ENCODE results near the gene CDK6. TPM values are rescaled to one million over a fixed set of nuclear protein-coding genes. Genes with fewer than 3 reads are reported as not detected.

CDK6 gene
- total RNA-seq, 4 donors from 2014 or later = 11.2 to 18.5 (median 13.2) TPM

DNA sequence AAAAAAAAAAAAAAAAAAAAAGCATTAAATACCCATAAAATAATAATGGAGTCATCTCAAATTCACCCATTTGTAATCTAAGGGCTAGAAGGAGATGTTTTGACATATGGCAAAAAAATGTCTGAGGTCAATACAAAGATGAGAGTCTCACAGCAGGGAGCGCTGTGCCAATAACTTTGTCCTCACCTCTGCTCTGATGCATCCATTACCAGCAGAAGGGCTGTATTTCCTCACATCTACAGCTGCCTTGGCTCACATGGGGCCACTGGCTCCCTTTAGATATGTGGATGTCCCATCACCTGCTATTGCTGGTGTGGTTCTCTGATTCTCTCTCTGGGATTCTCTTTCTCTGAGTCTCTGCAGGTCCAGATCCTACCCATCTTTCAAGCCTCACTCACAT, 155.9 kb downstream of the CDK6 start:
- 91 to 100% methylated on average over 1 of the region's 1 CpG for WGBS, 2 donors
- Histone ChIP-seq H3K9me3 (no peaks in the 10 kb centered on the region), H3K27ac (no peak overlapping the region), H3K27me3 (no peaks in the 10 kb centered on the region), H3K4me1 (peaks cover 0 to 12% of the 10 kb centered on the region in 2 donors), H3K36me3 (no peaks in the 10 kb centered on the region), H3K4me3 (replicated peaks in 1 of 3) (no peak overlapping the region)
- intact Hi-C loops (cut with DNase I) = no loop called here
- TF ChIP-seq, protein P1, sequence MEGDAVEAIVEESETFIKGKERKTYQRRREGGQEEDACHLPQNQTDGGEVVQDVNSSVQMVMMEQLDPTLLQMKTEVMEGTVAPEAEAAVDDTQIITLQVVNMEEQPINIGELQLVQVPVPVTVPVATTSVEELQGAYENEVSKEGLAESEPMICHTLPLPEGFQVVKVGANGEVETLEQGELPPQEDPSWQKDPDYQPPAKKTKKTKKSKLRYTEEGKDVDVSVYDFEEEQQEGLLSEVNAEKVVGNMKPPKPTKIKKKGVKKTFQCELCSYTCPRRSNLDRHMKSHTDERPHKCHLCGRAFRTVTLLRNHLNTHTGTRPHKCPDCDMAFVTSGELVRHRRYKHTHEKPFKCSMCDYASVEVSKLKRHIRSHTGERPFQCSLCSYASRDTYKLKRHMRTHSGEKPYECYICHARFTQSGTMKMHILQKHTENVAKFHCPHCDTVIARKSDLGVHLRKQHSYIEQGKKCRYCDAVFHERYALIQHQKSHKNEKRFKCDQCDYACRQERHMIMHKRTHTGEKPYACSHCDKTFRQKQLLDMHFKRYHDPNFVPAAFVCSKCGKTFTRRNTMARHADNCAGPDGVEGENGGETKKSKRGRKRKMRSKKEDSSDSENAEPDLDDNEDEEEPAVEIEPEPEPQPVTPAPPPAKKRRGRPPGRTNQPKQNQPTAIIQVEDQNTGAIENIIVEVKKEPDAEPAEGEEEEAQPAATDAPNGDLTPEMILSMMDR (IDR thresholded peaks at IDR 0.05) = no peak
- no peak for TF ChIP-seq POLR2A (IDR thresholded peaks at IDR 0.05)
- DNase-seq = no peak

DNA sequence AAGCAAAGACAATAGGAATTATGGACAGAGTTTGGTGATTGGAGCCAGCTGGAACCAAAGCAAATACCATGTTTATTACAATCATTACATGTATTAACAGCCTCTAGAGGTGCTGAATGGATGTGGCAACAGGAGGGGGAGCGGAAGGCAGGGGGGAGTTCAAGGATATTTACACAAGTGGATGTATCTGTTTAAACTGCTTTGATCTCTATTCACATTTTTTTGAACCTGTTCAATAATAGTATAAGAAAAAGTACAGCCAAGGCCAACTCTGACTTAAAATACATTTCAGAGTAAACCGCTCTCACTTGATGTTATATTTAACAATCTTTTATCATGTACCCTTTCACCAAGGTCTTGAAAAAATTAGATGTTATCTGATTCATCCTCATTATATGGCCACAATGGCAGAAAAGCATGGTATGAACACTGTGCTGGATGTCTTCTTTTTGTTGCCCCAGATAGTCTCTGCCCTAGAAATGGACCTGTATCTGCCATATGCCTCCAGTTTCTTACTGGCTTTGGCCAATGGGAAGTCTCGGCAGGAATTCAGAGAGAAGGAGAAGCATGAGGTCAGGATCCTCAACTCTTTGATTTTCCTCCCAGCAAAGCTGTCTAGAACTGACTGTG, 158.0 kb downstream of the CDK6 start:
- H3K4me1 ChIP-seq = peaks cover 0 to 11% of the 10 kb centered on the region in 2 donors
- H3K27me3 ChIP-seq = no peaks in the 10 kb centered on the region
- TF ChIP-seq, protein P1 (IDR thresholded peaks at IDR 0.05) = no peak
- TF ChIP-seq POLR2A (IDR thresholded peaks at IDR 0.05) = no peak
- 81 to 97% methylated on average over 3 of the region's 3 CpGs for WGBS, 2 donors
- H3K9me3 ChIP-seq = no peaks in the 10 kb centered on the region
- intact Hi-C loops (cut with DNase I) = no loop called here
- H3K36me3 ChIP-seq = no peaks in the 10 kb centered on the region
- H3K27ac ChIP-seq = no peak overlapping the region
- no peak overlapping the region for H3K4me3 ChIP-seq (replicated peaks in 1 of 3)
- no peak for DNase-seq

DNA sequence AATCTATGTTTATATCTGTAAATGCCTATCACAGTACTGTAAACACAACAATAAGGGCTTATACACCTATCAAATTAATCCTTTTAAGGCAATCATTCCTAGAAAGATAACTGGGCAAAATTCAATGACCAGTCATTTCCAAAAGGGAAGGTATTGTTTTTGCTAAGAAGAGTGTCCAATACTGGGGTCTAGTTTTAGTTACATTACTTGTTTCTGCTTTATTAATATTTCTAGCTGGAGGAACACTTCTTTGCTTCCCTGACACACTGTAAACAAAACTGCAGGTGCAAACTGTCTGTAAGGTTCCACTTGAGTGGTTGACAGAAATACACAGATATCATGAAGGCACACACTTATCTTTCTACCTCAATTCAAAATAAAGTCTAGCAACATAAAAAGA, 162.0 kb downstream of the CDK6 start:
- intact Hi-C loops (cut with DNase I) = no loop called here
- no peak for DNase-seq
- H3K27me3 ChIP-seq = no peaks in the 10 kb centered on the region
- TF ChIP-seq, protein P1 (IDR thresholded peaks at IDR 0.05) = no peak
- no peak for TF ChIP-seq POLR2A (IDR thresholded peaks at IDR 0.05)
- no peak overlapping the region for H3K4me3 ChIP-seq (replicated peaks in 1 of 3)
- H3K36me3 ChIP-seq = no peaks in the 10 kb centered on the region
- no peaks in the 10 kb centered on the region for H3K4me1 ChIP-seq
- no peak overlapping the region for H3K27ac ChIP-seq
- H3K9me3 ChIP-seq = no peaks in the 10 kb centered on the region

DNA sequence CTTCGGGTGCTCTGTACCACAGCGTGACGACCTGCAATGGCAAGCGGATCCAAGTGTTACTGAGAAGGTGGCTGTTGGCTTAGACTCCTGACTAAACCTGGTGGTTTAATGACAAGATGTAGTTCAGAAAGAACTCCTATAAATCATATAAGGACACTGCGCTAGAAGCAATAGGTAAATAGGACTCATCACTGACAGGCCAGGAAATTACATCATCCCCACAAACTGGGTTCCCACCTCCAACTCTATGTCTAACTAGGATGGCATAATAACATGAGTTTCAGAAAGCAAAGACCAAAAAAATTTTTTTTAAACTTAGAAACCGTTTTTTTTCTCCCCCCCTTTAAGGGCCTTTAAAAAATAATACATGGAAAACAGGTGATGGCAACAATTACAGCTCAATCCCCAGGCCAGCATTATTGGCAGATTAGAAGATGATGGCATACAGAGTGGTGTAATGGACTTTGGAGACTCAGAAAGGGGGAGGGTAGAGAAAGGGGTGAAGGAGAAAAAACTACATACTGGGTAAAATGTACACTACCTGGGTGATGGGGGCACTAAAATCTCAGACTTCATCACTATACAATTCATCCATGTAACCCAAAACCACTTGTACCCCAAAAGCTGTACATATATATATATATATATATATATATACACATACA, 164.7 kb downstream of the CDK6 start:
- 92 to 97% methylated on average over 6 of the region's 6 CpGs for WGBS, 2 donors
- Histone ChIP-seq H3K4me1 (no peaks in the 10 kb centered on the region), H3K4me3 (replicated peaks in 1 of 3) (no peak overlapping the region), H3K27ac (no peak overlapping the region), H3K36me3 (no peaks in the 10 kb centered on the region), H3K9me3 (no peaks in the 10 kb centered on the region), H3K27me3 (no peaks in the 10 kb centered on the region)
- no peak for DNase-seq
- TF ChIP-seq, protein P1 (IDR thresholded peaks at IDR 0.05) = no peak
- no peak for TF ChIP-seq POLR2A (IDR thresholded peaks at IDR 0.05)
- intact Hi-C loops (cut with DNase I) = no loop called here

DNA sequence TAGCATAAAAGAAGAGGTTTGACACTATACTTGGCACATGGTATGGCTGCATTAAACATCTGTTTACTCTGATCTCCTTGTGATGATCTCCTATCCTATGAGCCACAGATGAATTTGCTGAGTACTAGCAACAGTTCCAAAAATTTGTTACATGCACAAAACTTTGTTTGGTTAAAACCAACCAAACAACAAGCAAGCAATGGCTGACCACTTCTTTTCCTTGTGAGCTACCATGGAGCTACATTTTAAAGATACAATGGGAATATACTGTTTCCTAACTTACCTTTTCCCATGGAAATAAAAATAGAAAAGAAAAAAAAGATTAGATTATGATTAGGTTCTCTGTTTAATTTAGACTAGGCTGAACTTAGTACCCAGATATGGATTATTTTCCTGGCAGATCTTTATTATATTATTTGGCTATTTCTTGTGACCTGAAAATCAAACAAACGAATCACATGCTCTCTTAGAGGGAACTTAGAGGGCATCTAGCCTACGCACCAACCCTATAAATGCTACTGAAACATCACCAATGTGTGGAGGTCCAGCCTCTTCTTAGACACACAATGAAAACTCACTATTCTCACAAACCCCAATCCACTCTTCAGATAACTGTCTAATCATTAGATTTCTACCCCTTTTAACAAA, 166.0 kb downstream of the CDK6 start:
- no peaks in the 10 kb centered on the region for H3K27me3 ChIP-seq
- H3K36me3 ChIP-seq = no peaks in the 10 kb centered on the region
- H3K27ac ChIP-seq = no peak overlapping the region
- TF ChIP-seq, protein P1 (IDR thresholded peaks at IDR 0.05) = no peak
- TF ChIP-seq POLR2A (IDR thresholded peaks at IDR 0.05) = no peak
- 93 to 98% methylated on average over 2 of the region's 2 CpGs for WGBS, 2 donors
- DNase-seq = no peak
- intact Hi-C loops (cut with DNase I) = no loop called here
- no peaks in the 10 kb centered on the region for H3K9me3 ChIP-seq
- H3K4me1 ChIP-seq = no peaks in the 10 kb centered on the region
- H3K4me3 ChIP-seq (replicated peaks in 1 of 3) = no peak overlapping the region

Data from thyroid gland (tissue), 4 donors.